ENCODE data around the gene RFC1.

GRCh38 chr4:39394706-39395105, 28.5 kb upstream of the RFC1 start:
- TF ChIP-seq CTCF (IDR thresholded peaks at IDR 0.05; ENCODE audit: low read depth, low read length, poor library complexity, severe bottlenecking) = no peak
- no peak for TF ChIP-seq EZH2phosphoT487 (IDR thresholded peaks at IDR 0.05; ENCODE audit: borderline replicate concordance, low read length)
